Kidney (tissue), 14 donors: ENCODE data around the gene ZNF148. TPM values are rescaled to one million over a fixed set of nuclear protein-coding genes. Genes with fewer than 3 reads are reported as not detected.

Experiments
- DNase-seq, 5 donors: peaks; one replicate each; pipeline ENCODE4 v3.0.0-alpha.2; 2013 to 2020
- FAIRE-seq: peaks from 2 replicates; lab custom pipeline; 2012; peaks lifted over from hg19 to GRCh38; lab: Jason Lieb, UNC
- H3K27ac ChIP-seq, 2 donors: one replicate each; pipeline ENCODE4 v1.7.0; 2013; ENCODE audit warnings: low read depth in 2 of 2, low read length in 2 of 2, inconsistent platforms in 1 of 2
- H3K27me3 ChIP-seq: one replicate; pipeline ENCODE4 v1.7.1; 2013; ENCODE audit warnings: low read length, inconsistent platforms; ENCODE audit not compliant: control insufficient read depth, insufficient read depth
- H3K36me3 ChIP-seq, 3 donors: one replicate each; pipeline versions ENCODE4 v1.7.0 to v1.7.1; 2013; ENCODE audit warnings: low read length in 3 of 3, control low read depth in 1 of 3, inconsistent platforms in 1 of 3; ENCODE audit not compliant: insufficient read depth in 3 of 3, control insufficient read depth in 2 of 3
- H3K4me1 ChIP-seq, 3 donors: one replicate each; pipeline versions ENCODE4 v1.7.0 to v1.7.1; 2013; ENCODE audit warnings: low read length in 3 of 3, inconsistent platforms in 1 of 3, low read depth in 1 of 3; ENCODE audit not compliant: control insufficient read depth in 2 of 3, insufficient read depth in 2 of 3
- H3K4me3 ChIP-seq, 3 donors: one replicate each; pipeline versions ENCODE4 v1.7.0 to v1.8.1; 2013; ENCODE audit warnings: low read length in 3 of 3, control low read depth in 1 of 3, inconsistent platforms in 1 of 3
- H3K9ac ChIP-seq, 3 donors: one replicate each; pipeline versions ENCODE4 v1.7.0 to v1.7.1; 2013; ENCODE audit warnings: low read length in 3 of 3, control low read depth in 1 of 3, inconsistent platforms in 1 of 3
- H3K9me3 ChIP-seq, 3 donors: one replicate each; pipeline versions ENCODE4 v1.7.0 to v1.7.1; 2013; ENCODE audit warnings: low read length in 3 of 3, control low read depth in 1 of 3, inconsistent platforms in 1 of 3; ENCODE audit not compliant: control insufficient read depth in 2 of 3, insufficient read depth in 1 of 3
- intact Hi-C: fragments of 100-400 bp; cut with DNase I; formaldehyde crosslinking; loops from one replicate; pipeline ENCODE4 v1.11.1; 2022
- polyA plus RNA-seq: library from polyadenylated mRNA; stranded (reverse); fragments of 350-450 nt; fragmentation: Illumina TruSeq; extraction: RNeasy Lipid Tissue Mini Kit (QIAGEN cat#74804); gene quantifications from one replicate; pipeline ENCODE4 v1.2.3, GENCODE V29; 2014; ENCODE audit warnings: low read depth, low replicate concordance; ENCODE audit not compliant: insufficient read depth
- total RNA-seq: library from RNA; stranded (reverse); fragmentation: NEBNext Ultra II Directional; extraction: Animal tissue kit (Norgen Biotek cat#: 25700); gene quantifications from one replicate; pipeline ENCODE4 v1.2.1, GENCODE V29; 2021
- TF ChIP-seq, protein P1 (sequence below): IDR thresholded peaks from 3 replicates; pipeline ENCODE4 v1.5.1; 2012; ENCODE audit warnings: mild to moderate bottlenecking, moderate library complexity, borderline replicate concordance; ENCODE audit not compliant: insufficient read depth; ENCODE audit errors: extremely low read depth
- donor health status: control.
- donor health status: control.
- donor health status: control.
- donor health status: control.
- donor health status: control.
- donor health status: DM: yes; HTN: yes; CAD: no.
- donor health status: Normal renal cell carcinoma (clear cell type).

ZNF148 gene
- total and polyA plus RNA-seq, 2 donors from 2014 or later = 5.4 to 74.4 TPM

DNA sequence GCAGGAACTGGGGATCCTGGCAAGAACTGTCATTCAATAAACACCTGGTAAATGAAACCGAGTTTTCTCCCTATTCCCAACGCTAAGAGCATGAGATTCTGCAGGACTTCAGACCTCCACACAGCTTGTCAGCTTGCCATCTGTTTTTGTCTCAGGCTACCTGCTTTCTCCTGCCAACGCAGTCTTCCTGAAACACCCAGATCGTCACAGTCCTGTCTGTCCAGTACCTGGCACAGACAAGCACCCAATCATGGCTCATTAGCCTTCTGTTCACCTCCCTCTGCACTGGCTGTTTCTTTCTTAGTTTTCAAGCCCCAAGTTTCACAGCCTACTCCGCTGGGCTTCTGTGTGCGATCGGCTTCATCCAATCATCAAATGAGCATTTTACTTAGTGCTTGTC is 167.6 kb downstream of the ZNF148 start:
- Histone ChIP-seq H3K27me3 (no peaks in the 10 kb centered on the region), H3K27ac (no peak overlapping the region), H3K36me3 (no peaks in the 10 kb centered on the region), H3K4me3 (no peak overlapping the region), H3K4me1 (no peaks in the 10 kb centered on the region), H3K9ac (no peak overlapping the region), H3K9me3 (no peaks in the 10 kb centered on the region)
- FAIRE-seq = no peak
- TF ChIP-seq, protein P1, sequence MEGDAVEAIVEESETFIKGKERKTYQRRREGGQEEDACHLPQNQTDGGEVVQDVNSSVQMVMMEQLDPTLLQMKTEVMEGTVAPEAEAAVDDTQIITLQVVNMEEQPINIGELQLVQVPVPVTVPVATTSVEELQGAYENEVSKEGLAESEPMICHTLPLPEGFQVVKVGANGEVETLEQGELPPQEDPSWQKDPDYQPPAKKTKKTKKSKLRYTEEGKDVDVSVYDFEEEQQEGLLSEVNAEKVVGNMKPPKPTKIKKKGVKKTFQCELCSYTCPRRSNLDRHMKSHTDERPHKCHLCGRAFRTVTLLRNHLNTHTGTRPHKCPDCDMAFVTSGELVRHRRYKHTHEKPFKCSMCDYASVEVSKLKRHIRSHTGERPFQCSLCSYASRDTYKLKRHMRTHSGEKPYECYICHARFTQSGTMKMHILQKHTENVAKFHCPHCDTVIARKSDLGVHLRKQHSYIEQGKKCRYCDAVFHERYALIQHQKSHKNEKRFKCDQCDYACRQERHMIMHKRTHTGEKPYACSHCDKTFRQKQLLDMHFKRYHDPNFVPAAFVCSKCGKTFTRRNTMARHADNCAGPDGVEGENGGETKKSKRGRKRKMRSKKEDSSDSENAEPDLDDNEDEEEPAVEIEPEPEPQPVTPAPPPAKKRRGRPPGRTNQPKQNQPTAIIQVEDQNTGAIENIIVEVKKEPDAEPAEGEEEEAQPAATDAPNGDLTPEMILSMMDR = no peak
- intact Hi-C loops = no loop called here
- DNase-seq = no peak

DNA sequence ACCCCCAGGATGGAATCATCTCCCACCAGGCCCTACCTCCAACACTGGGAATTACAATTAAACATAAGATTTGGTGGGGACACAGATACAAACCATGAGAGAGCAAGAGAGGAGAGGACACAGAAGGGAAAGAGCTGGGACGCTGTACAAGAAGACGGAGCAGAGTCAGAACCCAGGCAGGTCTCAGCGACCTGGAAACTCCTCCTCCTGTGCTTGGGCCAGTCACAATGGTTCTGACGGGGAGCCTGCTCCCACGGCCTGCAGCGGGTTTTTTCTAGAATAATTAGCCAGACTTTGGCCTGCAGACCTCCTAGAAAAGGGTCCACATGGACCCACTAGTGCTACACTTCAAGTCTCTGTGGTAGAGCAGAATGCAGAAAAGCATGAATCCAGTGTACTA is 168.2 kb downstream of the ZNF148 start:
- Histone ChIP-seq H3K36me3 (no peaks in the 10 kb centered on the region), H3K27ac (no peak overlapping the region), H3K27me3 (no peaks in the 10 kb centered on the region), H3K4me3 (no peak overlapping the region), H3K4me1 (no peaks in the 10 kb centered on the region), H3K9ac (no peak overlapping the region), H3K9me3 (no peaks in the 10 kb centered on the region)
- DNase-seq = no peak
- intact Hi-C loops = no loop called here
- FAIRE-seq = no peak
- TF ChIP-seq, protein P1 = no peak

DNA sequence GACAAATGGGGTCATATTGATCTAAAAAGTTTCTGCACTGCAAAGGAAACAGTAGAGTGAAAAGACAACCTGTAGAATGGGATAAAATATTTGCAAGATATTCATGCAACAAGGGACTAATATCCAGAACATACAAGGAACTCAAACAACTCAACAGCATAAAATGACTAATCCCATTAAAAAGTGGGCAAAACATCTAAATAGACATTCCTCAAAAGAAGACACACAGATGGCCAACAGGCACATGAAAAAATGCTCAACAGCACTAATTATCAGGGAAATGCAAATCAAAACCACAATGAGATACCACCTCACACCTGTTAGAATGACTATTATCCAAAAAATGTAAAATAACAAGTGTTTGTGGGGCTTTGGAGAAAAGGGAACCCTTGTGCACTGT is 171.4 kb downstream of the ZNF148 start:
- TF ChIP-seq, protein P1 = no peak
- Histone ChIP-seq H3K27me3 (no peaks in the 10 kb centered on the region), H3K27ac (no peak overlapping the region), H3K4me3 (no peak overlapping the region), H3K9ac (no peak overlapping the region), H3K9me3 (no peaks in the 10 kb centered on the region), H3K36me3 (no peaks in the 10 kb centered on the region), H3K4me1 (peaks cover 0 to 3% (median 0%) of the 10 kb centered on the region in 3 donors)
- DNase-seq = no peak
- intact Hi-C loops = no loop called here
- no peak for FAIRE-seq

DNA sequence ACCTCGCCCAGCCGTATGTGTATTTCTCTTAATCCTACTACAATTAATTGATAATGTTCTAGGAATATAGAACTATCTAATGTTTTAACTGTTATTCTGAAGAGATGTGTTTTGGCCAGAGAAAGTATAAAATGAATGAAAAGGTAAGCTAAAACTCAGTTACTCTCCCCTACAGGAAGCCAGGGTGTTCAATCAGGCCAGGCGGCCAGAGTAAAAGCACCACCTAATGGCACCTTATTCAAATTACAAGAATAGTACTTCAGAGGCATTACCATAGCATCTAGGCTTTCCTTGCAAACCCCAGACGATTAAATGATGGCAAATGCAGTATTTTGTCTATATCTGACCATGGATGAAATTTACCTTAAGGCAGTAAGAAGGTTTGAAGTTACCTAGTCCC is 172.9 kb downstream of the ZNF148 start:
- Histone ChIP-seq H3K4me3 (no peak overlapping the region), H3K4me1 (peaks cover 0 to 3% (median 0%) of the 10 kb centered on the region in 3 donors), H3K9me3 (no peaks in the 10 kb centered on the region), H3K36me3 (no peaks in the 10 kb centered on the region), H3K27me3 (no peaks in the 10 kb centered on the region), H3K9ac (no peak overlapping the region), H3K27ac (no peak overlapping the region)
- TF ChIP-seq, protein P1 = peak; percentile 11
- DNase-seq (no peak), FAIRE-seq (no peak)
- intact Hi-C loops = no loop called here
